ENCODE data around the gene ANKRD23. TPM values are rescaled to one million over a fixed set of nuclear protein-coding genes. Genes with fewer than 3 reads are reported as not detected.

Gene ANKRD23
- total RNA-seq, 4 donors from 2014 or later: 7.4 to 14.0 (median 8.9) TPM

- H3K4me3 ChIP-seq: no peak overlapping the region
- no peaks in the 10 kb centered on the region for H3K9me3 ChIP-seq
- no peaks in the 10 kb centered on the region for H3K27me3 ChIP-seq
- no peak for TF ChIP-seq POLR2A (IDR thresholded peaks at IDR 0.05)
- TF ChIP-seq CTCF (IDR thresholded peaks at IDR 0.05): no peak
- H3K4me1 ChIP-seq: peaks cover 0 to 12% (median 5%) of the 10 kb centered on the region in 4 donors
- no peak overlapping the region for H3K27ac ChIP-seq
- peaks cover 0 to 59% (median 0%) of the 10 kb centered on the region in 3 donors for H3K36me3 ChIP-seq
- no peak for DNase-seq
These were observed 8.8 kb upstream of the ANKRD23 start for GRCh38 chr2:96852667-96853066.

GRCh38 chr2:96848264-96848663, 4.4 kb upstream of the ANKRD23 start:
- Histone ChIP-seq H3K27me3 (no peaks in the 10 kb centered on the region), H3K4me1 (no peaks in the 10 kb centered on the region), H3K4me3 (no peak overlapping the region), H3K9me3 (no peaks in the 10 kb centered on the region), H3K36me3 (peaks cover 0 to 66% (median 0%) of the 10 kb centered on the region in 3 donors), H3K27ac (no peak overlapping the region)
- no peak for TF ChIP-seq CTCF (IDR thresholded peaks at IDR 0.05)
- no peak for TF ChIP-seq POLR2A (IDR thresholded peaks at IDR 0.05)
- no peak for DNase-seq

GRCh38 chr2:96847586-96847985, 3.8 kb upstream of the ANKRD23 start:
- TF ChIP-seq POLR2A (IDR thresholded peaks at IDR 0.05) (no peak), CTCF (IDR thresholded peaks at IDR 0.05) (no peak)

GRCh38 chr2:96846825-96847224, 3.0 kb upstream of the ANKRD23 start:
- no peak for DNase-seq
- Histone ChIP-seq H3K4me3 (no peak overlapping the region), H3K4me1 (no peaks in the 10 kb centered on the region), H3K27me3 (no peaks in the 10 kb centered on the region), H3K9me3 (no peaks in the 10 kb centered on the region), H3K27ac (no peak overlapping the region), H3K36me3 (peaks cover 0 to 56% (median 0%) of the 10 kb centered on the region in 3 donors)
- TF ChIP-seq CTCF (IDR thresholded peaks at IDR 0.05): no peak
- TF ChIP-seq POLR2A (IDR thresholded peaks at IDR 0.05): no peak

More at GRCh38 chr2:96847586-96847985, 3.8 kb upstream of the ANKRD23 start:
- Histone ChIP-seq H3K27me3 (no peaks in the 10 kb centered on the region), H3K4me3 (no peak overlapping the region), H3K4me1 (no peaks in the 10 kb centered on the region), H3K36me3 (peaks cover 0 to 60% (median 0%) of the 10 kb centered on the region in 3 donors), H3K27ac (no peak overlapping the region), H3K9me3 (no peaks in the 10 kb centered on the region)
- no peak for DNase-seq

GRCh38 chr2:96844405-96844808, 586 bp upstream of the ANKRD23 start:
- no peak overlapping the region for H3K4me3 ChIP-seq
- TF ChIP-seq CTCF (IDR thresholded peaks at IDR 0.05): no peak
- no peak for TF ChIP-seq POLR2A (IDR thresholded peaks at IDR 0.05)
- peaks cover 0 to 8% (median 2%) of the 10 kb centered on the region in 4 donors for H3K4me1 ChIP-seq
- no peaks in the 10 kb centered on the region for H3K27me3 ChIP-seq
- no peaks in the 10 kb centered on the region for H3K9me3 ChIP-seq
- DNase-seq: no peak
- peaks cover 0 to 31% (median 0%) of the 10 kb centered on the region in 3 donors for H3K36me3 ChIP-seq
- H3K27ac ChIP-seq: no peak overlapping the region

- Histone ChIP-seq H3K9me3 (no peaks in the 10 kb centered on the region), H3K4me1 (peaks cover 0 to 14% (median 6%) of the 10 kb centered on the region in 4 donors), H3K27me3 (no peaks in the 10 kb centered on the region), H3K36me3 (peaks cover 0 to 22% (median 0%) of the 10 kb centered on the region in 3 donors), H3K27ac (no peak overlapping the region), H3K4me3 (no peak overlapping the region)
- TF ChIP-seq POLR2A (IDR thresholded peaks at IDR 0.05) (no peak), CTCF (IDR thresholded peaks at IDR 0.05) (no peak)
- DNase-seq: no peak
These were observed 1.2 kb downstream of the ANKRD23 start for GRCh38 chr2:96842600-96842999.
